Left lung (tissue), 10 donors: Measurements from ENCODE around the gene AOPEP. TPM values are rescaled to one million over a fixed set of nuclear protein-coding genes. Genes with fewer than 3 reads are reported as not detected.

Source experiments
- ATAC-seq: fragments of 200-7000 bp; cut with Tn5 transposase; one replicate; pipeline ENCODE4 v1.9.1; 2020; ENCODE audit warnings: moderate library complexity
- DNase-seq, 4 donors: peaks; one replicate each; pipeline ENCODE4 v3.0.0-alpha.2; 2013 to 2020
- H3K27ac ChIP-seq, 2 donors: fragments of 200-600 bp; sonication (generic) in 1 of 2; one replicate each; pipeline versions ENCODE4 v1.5.0 to v1.8.0; 2020 to 2021
- H3K27me3 ChIP-seq, 2 donors: fragments of 200-600 bp; sonication (generic) in 1 of 2; one replicate each; pipeline versions ENCODE4 v1.5.0 to v1.8.0; 2020 to 2021
- H3K36me3 ChIP-seq, 2 donors: fragments of 200-600 bp; sonication (generic) in 1 of 2; one replicate each; pipeline versions ENCODE4 v1.5.0 to v1.8.0; 2020 to 2021
- H3K4me1 ChIP-seq, 2 donors: fragments of 200-600 bp; one replicate each; pipeline ENCODE4 v1.8.0; 2021
- H3K4me3 ChIP-seq, 2 donors: fragments of 200-600 bp; sonication (generic) in 1 of 2; one replicate each; pipeline versions ENCODE4 v1.5.0 to v1.8.0; 2020 to 2021; ENCODE audit warnings: mild to moderate bottlenecking in 1 of 2
- H3K9me3 ChIP-seq, 2 donors: fragments of 200-600 bp; sonication (generic) in 1 of 2; one replicate each; pipeline versions ENCODE4 v1.5.0 to v1.8.0; 2020 to 2021
- intact Hi-C, 2 donors: fragments of 100-400 bp; cut with DNase I; formaldehyde crosslinking; loops; one replicate each; pipeline versions ENCODE4 v1.11.2 to v1.14.2; 2022
- polyA plus RNA-seq, 6 donors: library from polyadenylated mRNA; unstranded; fragments of 120-200 nt; gene quantifications; one replicate each; pipeline ENCODE4 v1.2.1, GENCODE V29; 2013; ENCODE audit not compliant: insufficient read length in 6 of 6
- total RNA-seq, 2 donors: library from RNA; stranded (reverse); fragmentation: NEBNext Ultra II Directional; extraction: Animal tissue kit (Norgen Biotek cat#: 25700); gene quantifications; one replicate each; pipeline ENCODE4 v1.2.1, GENCODE V29; 2021
- TF ChIP-seq, protein P1 (sequence below), 2 donors: fragments of 200-600 bp; sonication (generic) in 1 of 2; IDR thresholded peaks; one replicate each; pipeline versions ENCODE4 v1.5.0 to v1.8.0; 2021; ENCODE audit warnings: antibody characterized with exemption in 2 of 2
- donor health status: DM: no; HTN: yes; CAD: no.
- donor health status: DM: no; HTN: no; CAD: no.

AOPEP gene
- total and polyA plus RNA-seq, 8 donors: 32.5 to 83.2 (median 39.9) TPM

DNA sequence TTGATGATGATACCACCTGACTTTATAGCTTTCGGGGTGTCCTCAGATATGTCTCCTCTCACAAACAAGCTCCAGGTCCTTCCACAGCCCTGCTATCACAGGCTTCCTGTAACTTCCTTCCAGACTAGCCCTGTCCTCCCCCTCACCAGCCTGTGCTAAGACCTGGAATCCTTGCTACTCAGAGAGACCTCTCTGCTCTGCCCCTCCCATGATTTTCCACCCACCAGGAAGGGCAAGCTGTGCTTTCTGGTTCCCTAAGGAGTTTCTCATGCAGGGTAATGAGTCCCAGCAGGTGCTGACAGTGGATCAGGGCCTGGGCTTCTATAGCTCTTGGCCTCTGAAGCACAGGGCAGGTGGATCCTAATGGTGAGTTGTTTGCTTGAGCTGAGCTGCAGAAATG, 86.9 kb downstream of the AOPEP start:
- no peaks in the 10 kb centered on the region for H3K4me1 ChIP-seq
- TF ChIP-seq, protein P1, sequence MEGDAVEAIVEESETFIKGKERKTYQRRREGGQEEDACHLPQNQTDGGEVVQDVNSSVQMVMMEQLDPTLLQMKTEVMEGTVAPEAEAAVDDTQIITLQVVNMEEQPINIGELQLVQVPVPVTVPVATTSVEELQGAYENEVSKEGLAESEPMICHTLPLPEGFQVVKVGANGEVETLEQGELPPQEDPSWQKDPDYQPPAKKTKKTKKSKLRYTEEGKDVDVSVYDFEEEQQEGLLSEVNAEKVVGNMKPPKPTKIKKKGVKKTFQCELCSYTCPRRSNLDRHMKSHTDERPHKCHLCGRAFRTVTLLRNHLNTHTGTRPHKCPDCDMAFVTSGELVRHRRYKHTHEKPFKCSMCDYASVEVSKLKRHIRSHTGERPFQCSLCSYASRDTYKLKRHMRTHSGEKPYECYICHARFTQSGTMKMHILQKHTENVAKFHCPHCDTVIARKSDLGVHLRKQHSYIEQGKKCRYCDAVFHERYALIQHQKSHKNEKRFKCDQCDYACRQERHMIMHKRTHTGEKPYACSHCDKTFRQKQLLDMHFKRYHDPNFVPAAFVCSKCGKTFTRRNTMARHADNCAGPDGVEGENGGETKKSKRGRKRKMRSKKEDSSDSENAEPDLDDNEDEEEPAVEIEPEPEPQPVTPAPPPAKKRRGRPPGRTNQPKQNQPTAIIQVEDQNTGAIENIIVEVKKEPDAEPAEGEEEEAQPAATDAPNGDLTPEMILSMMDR (IDR thresholded peaks at IDR 0.05): no peak
- intact Hi-C loops: no loop called here
- no peaks in the 10 kb centered on the region for H3K9me3 ChIP-seq
- DNase-seq (no peak), ATAC-seq (peak; percentile 30)
- H3K4me3 ChIP-seq: no peak overlapping the region
- H3K27me3 ChIP-seq: no peaks in the 10 kb centered on the region
- H3K27ac ChIP-seq: no peak overlapping the region
- no peaks in the 10 kb centered on the region for H3K36me3 ChIP-seq

DNA sequence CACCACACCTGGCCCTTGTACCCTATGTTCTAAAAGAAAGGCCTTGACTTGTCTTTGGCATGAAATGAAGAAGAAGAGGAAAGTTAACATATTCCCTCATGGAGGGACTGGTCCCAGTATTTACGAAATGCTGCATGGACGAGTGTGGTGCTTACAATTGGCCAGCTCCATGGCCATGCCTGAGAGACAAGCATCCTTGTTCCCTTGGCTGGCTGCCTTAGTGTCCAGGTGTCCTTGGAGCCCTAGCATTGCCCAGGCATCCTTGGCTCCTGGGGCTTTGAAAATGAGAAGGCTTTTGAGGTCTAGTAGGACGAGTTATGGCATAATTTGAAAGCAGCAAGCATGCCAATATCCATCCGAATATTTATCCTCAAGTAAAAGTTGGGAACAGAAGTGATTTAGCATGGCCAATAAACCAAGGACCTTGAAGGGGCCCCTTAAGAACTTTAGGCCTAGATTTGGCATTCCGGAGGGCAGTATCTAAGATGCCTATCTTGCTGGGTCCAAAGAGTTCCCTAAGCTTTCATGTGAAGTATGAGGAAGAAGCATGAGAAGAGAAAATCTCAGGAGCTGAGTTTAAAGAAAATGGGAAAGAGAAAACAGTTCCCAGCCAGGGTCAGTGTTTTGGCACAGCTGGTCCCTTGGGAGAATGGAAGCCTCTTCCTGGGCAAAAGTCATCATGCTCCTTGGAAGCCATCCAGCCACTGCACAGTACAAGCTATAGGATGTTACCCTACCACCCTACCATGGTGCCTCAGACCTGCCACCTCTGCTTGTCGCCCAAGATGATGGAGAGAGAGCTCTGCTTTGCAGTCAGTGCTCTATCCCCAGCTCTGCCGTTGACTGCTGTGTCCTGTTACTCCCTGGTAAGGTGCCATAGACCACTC, 91.0 kb downstream of the AOPEP start:
- H3K27me3 ChIP-seq: no peaks in the 10 kb centered on the region
- H3K36me3 ChIP-seq: no peaks in the 10 kb centered on the region
- TF ChIP-seq, protein P1 (IDR thresholded peaks at IDR 0.05): no peak
- no peak overlapping the region for H3K4me3 ChIP-seq
- ATAC-seq (no peak), DNase-seq (no peak)
- H3K4me1 ChIP-seq: peaks cover 0 to 6% of the 10 kb centered on the region in 2 donors
- intact Hi-C loops: no loop called here
- no peaks in the 10 kb centered on the region for H3K9me3 ChIP-seq
- H3K27ac ChIP-seq: peak overlapping the region in 1 of 2 donors; percentile 70

DNA sequence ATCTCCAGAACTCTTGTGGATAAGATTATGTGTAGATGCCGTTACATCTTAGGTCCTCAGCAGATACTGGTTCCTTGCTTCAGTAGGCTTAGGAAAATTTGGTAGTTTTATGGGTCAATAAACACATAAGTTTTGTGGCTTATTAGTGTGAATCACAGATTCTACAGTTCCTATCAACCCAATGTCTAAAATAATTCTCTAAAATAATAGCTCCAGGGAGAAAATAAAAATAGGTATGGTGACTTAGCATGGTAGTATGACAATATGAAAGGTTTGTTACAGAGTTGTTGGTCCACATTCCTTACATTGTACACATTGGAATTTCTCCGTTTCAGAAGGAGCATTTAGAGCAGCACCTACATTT, 91.7 kb downstream of the AOPEP start:
- TF ChIP-seq, protein P1 (IDR thresholded peaks at IDR 0.05): no peak
- intact Hi-C loops: no loop called here
- H3K27ac ChIP-seq: peak overlapping the region; percentile 49 to 70

DNA sequence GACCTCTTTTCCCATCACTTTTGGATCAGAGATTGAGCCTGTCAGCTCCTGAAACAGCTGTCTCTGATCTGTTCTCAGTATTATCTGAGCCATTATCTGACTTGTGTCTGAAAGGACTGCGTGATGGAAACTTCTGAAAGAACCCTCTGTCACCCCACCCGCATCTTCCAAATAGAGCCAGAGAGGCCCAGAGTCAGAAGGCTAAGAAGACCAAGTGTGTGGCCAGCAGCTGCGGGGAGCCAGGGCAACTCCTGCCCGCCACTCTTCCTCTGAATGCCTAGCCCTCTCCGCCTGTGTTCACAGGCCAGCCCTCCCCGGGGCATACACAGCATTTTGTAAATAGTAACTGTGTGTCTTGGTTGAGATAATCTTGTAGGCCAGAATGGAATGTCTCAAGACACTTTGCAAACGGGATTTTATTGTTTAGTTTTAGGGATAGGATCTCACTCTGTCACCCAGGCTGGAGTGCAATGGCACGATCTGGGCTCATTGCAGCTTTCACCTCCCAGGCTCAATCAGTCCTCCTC, 92.7 kb downstream of the AOPEP start:
- Histone ChIP-seq H3K27me3 (no peaks in the 10 kb centered on the region), H3K4me3 (no peak overlapping the region), H3K4me1 (peaks cover 0 to 6% of the 10 kb centered on the region in 2 donors), H3K27ac (peak overlapping the region; percentile 49 to 70), H3K36me3 (no peaks in the 10 kb centered on the region), H3K9me3 (no peaks in the 10 kb centered on the region)
- DNase-seq: peak in 2 of 4 donors; percentile 59 to 64
- intact Hi-C loops: no loop called here
- ATAC-seq: peak; percentile 50
- TF ChIP-seq, protein P1 (IDR thresholded peaks at IDR 0.05): no peak

More for the DNA sequence above, 91.7 kb downstream of the AOPEP start:
- DNase-seq: no peak
- H3K36me3 ChIP-seq: no peaks in the 10 kb centered on the region
- no peaks in the 10 kb centered on the region for H3K9me3 ChIP-seq
- no peak overlapping the region for H3K4me3 ChIP-seq
- ATAC-seq: peak; percentile 74
- H3K4me1 ChIP-seq: peaks cover 0 to 6% of the 10 kb centered on the region in 2 donors
- no peaks in the 10 kb centered on the region for H3K27me3 ChIP-seq

DNA sequence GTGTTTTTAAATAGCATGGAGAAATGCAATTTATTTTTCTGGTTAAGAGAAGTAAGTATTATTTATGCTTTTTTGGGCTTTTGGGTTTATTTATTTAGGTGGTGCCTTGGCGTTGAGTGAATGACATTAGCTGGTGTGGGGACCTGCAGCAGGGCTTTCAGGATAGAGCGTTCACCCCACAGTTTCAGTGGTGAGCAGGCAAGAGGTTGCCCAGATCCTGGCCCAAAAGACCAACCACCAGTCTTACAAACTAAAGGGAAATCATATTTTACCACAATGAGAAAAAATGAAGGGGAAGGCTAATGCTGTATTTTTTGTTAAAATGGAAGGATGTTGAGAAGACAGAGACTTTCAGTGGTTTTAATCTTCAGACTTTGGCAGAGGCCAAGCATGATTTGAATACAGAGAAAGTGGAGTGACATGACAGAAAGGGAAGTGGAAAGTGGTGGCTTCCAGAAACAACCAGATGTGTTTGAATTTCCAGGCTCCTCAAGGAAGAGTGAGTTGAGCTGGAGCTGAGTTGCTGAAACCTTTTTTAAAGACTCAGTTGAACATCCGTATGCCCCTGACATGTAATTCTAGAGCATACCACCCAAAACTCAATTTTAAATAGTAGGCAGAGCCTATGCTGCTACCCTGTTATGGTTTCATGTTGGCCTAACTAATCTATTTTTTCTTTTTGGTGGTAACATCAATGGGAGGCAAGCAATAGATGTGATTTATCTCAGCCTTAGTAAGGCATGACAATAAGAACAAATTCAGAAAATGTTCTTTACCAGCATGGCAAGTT, 94.8 kb downstream of the AOPEP start:
- intact Hi-C loops: no loop called here
- TF ChIP-seq, protein P1 (IDR thresholded peaks at IDR 0.05): no peak
- no peaks in the 10 kb centered on the region for H3K9me3 ChIP-seq
- H3K36me3 ChIP-seq: peaks cover 0 to 3% of the 10 kb centered on the region in 2 donors
- H3K4me3 ChIP-seq: no peak overlapping the region
- H3K27me3 ChIP-seq: no peaks in the 10 kb centered on the region
- ATAC-seq (no peak), DNase-seq (no peak)
- H3K27ac ChIP-seq: peak overlapping the region in 1 of 2 donors; percentile 22
- peaks cover 0 to 15% of the 10 kb centered on the region in 2 donors for H3K4me1 ChIP-seq
